H9 (cell line): ENCODE results near the gene FLNA. TPM values are rescaled to one million over a fixed set of nuclear protein-coding genes. Genes with fewer than 3 reads are reported as not detected.
A peak's percentile ranks its signal among the peaks of the same experiment; 100 is the strongest.

Experiments
- DNase-seq: peaks from one replicate; pipeline ENCODE4 v3.0.0-alpha.2; 2017
- H2AFZ ChIP-seq: one replicate; pipeline ENCODE4 v1.6.1; 2013; ENCODE audit warnings: mild to moderate bottlenecking, low read length, control low read depth, moderate library complexity
- H2AK5ac ChIP-seq: 2 replicates; pipeline ENCODE4 v1.6.1; 2013; ENCODE audit warnings: low read length, control low read depth, mixed read lengths; ENCODE audit not compliant: insufficient read length
- H2BK120ac ChIP-seq: one replicate; pipeline ENCODE4 v1.6.1; 2013; ENCODE audit warnings: low read depth, mild to moderate bottlenecking, low read length, control low read depth, inconsistent platforms; ENCODE audit not compliant: poor library complexity, severe bottlenecking
- H2BK12ac ChIP-seq: 2 replicates; pipeline ENCODE4 v1.6.1; 2013; ENCODE audit warnings: low read length, control low read depth, mixed read lengths, low read depth; ENCODE audit not compliant: insufficient read length
- H2BK15ac ChIP-seq: 2 replicates; pipeline ENCODE4 v1.6.1; 2013; ENCODE audit warnings: low read depth, low read length, control low read depth
- H2BK20ac ChIP-seq: one replicate; pipeline ENCODE4 v1.6.1; 2013; ENCODE audit warnings: low read depth, mild to moderate bottlenecking, low read length, control low read depth, inconsistent platforms; ENCODE audit not compliant: poor library complexity, severe bottlenecking
- H2BK5ac ChIP-seq: 2 replicates; pipeline ENCODE4 v1.6.1; 2013; ENCODE audit warnings: low read length, control low read depth, mixed read lengths; ENCODE audit not compliant: insufficient read length
- H3K14ac ChIP-seq: 2 replicates; pipeline ENCODE4 v1.6.1; 2013; ENCODE audit warnings: low read length, control low read depth; ENCODE audit not compliant: insufficient read depth
- H3K18ac ChIP-seq: 2 replicates; pipeline ENCODE4 v1.6.1; 2013; ENCODE audit warnings: low read depth, mild to moderate bottlenecking, mixed read lengths, low read length, control low read depth; ENCODE audit not compliant: insufficient read length
- H3K23ac ChIP-seq: 2 replicates; pipeline ENCODE4 v1.6.1; 2013; ENCODE audit warnings: low read length, control low read depth, mixed read lengths, low read depth; ENCODE audit not compliant: insufficient read length
- H3K23me2 ChIP-seq: 2 replicates; pipeline ENCODE4 v1.6.1; 2013; ENCODE audit warnings: low read depth, mild to moderate bottlenecking, mixed read lengths, low read length, control low read depth; ENCODE audit not compliant: insufficient read length, poor library complexity, severe bottlenecking
- H3K27ac ChIP-seq: 2 replicates; pipeline ENCODE4 v1.5.1; 2013; ENCODE audit warnings: low read length, control low read depth, mixed read lengths, low read depth; ENCODE audit not compliant: insufficient read length
- H3K27me3 ChIP-seq: 2 replicates; pipeline ENCODE4 v1.6.1; 2013; ENCODE audit warnings: low read length, control low read depth, inconsistent platforms; ENCODE audit not compliant: insufficient read depth
- H3K4ac ChIP-seq: 2 replicates; pipeline ENCODE4 v1.6.1; 2013; ENCODE audit warnings: low read depth, mild to moderate bottlenecking, control low read depth, inconsistent platforms, low read length, moderate library complexity
- H3K4me1 ChIP-seq: 2 replicates; pipeline ENCODE4 v1.6.1; 2013; ENCODE audit warnings: low read length, control low read depth, inconsistent platforms; ENCODE audit not compliant: insufficient read depth
- H3K4me2 ChIP-seq: 2 replicates; pipeline ENCODE4 v1.6.1; 2013; ENCODE audit warnings: low read length, control low read depth, mixed read lengths; ENCODE audit not compliant: insufficient read length, insufficient read depth
- H3K56ac ChIP-seq: 2 replicates; pipeline ENCODE4 v1.6.1; 2013; ENCODE audit warnings: low read depth, mild to moderate bottlenecking, mixed read lengths, low read length, control low read depth; ENCODE audit not compliant: insufficient read length
- H3K79me1 ChIP-seq: 2 replicates; pipeline ENCODE4 v1.6.1; 2013; ENCODE audit warnings: low read depth, mild to moderate bottlenecking, moderate library complexity, low read length, control low read depth, inconsistent platforms; ENCODE audit not compliant: insufficient read depth, poor library complexity, severe bottlenecking
- H3K79me2 ChIP-seq: 2 replicates; pipeline ENCODE4 v1.6.1; 2013; ENCODE audit warnings: low read length, control low read depth, inconsistent platforms; ENCODE audit not compliant: insufficient read depth
- H3K9ac ChIP-seq: 2 replicates; pipeline ENCODE4 v1.6.1; 2013; ENCODE audit warnings: low read length, control low read depth, mixed read lengths; ENCODE audit not compliant: insufficient read length; ENCODE audit errors: extremely low read depth
- H3K9me3 ChIP-seq: one replicate; pipeline ENCODE4 v1.6.1; 2013; ENCODE audit warnings: low read depth, low read length, inconsistent platforms; ENCODE audit not compliant: control insufficient read depth
- H3T11ph ChIP-seq: one replicate; pipeline ENCODE4 v1.6.1; 2013; ENCODE audit warnings: mild to moderate bottlenecking, low read length, control low read depth, inconsistent platforms
- H4K20me1 ChIP-seq: one replicate; pipeline ENCODE4 v1.6.1; 2013; ENCODE audit not compliant: control insufficient read depth, insufficient read length, insufficient read depth
- H4K5ac ChIP-seq: 2 replicates; pipeline ENCODE4 v1.6.1; 2013; ENCODE audit warnings: low read depth, mild to moderate bottlenecking, mixed read lengths, low read length, control low read depth; ENCODE audit not compliant: insufficient read length
- H4K8ac ChIP-seq: replicated peaks from 2 replicates; pipeline ENCODE4 v1.6.1; 2013; ENCODE audit warnings: low read length, control low read depth, mixed read lengths, low read depth; ENCODE audit not compliant: insufficient read length
- H4K91ac ChIP-seq: 2 replicates; pipeline ENCODE4 v1.6.1; 2013; ENCODE audit warnings: low read depth, mild to moderate bottlenecking, moderate library complexity, mixed read lengths, low read length, control low read depth; ENCODE audit not compliant: insufficient read length
- H3K27ac Mint-ChIP-seq, 3 experiments: 2 replicates in 2 of 3; 3 replicates in 1 of 3; pipeline ENCODE4 v1.8.0; 2020 to 2021; ENCODE audit warnings: mixed read lengths in 3 of 3, mild to moderate bottlenecking in 1 of 3, moderate library complexity in 1 of 3
- H3K27me3 Mint-ChIP-seq: 2 replicates; pipeline ENCODE4 v1.8.0; 2021; ENCODE audit warnings: low read depth, mild to moderate bottlenecking, moderate library complexity, mixed read lengths
- H3K36me3 Mint-ChIP-seq, 3 experiments: 2 replicates in 2 of 3; 3 replicates in 1 of 3; pipeline ENCODE4 v1.8.0; 2020 to 2021; ENCODE audit warnings: low read depth in 3 of 3, mixed read lengths in 3 of 3; ENCODE audit not compliant: insufficient read depth in 1 of 3
- H3K4me1 Mint-ChIP-seq, 2 experiments: 2 replicates each; pipeline ENCODE4 v1.8.0; 2020; ENCODE audit warnings: mixed read lengths in 2 of 2
- H3K4me3 Mint-ChIP-seq, 2 experiments: 2 replicates in 1 of 2; 3 replicates in 1 of 2; pipeline ENCODE4 v1.8.0; 2020 to 2021; ENCODE audit warnings: mild to moderate bottlenecking in 2 of 2, mixed read lengths in 2 of 2, moderate library complexity in 1 of 2
- H3K9me3 Mint-ChIP-seq, 2 experiments: 2 replicates in 1 of 2; 3 replicates in 1 of 2; pipeline ENCODE4 v1.8.0; 2020; ENCODE audit warnings: mild to moderate bottlenecking in 2 of 2, mixed read lengths in 2 of 2, moderate library complexity in 1 of 2
- CTCF ChIP-seq: fragments of 200-600 bp; sonication (generic); conservative IDR thresholded peaks from 3 replicates; pipeline ENCODE4 v1.8.0; 2021; ENCODE audit warnings: antibody characterized with exemption, mild to moderate bottlenecking
- WGBS: extraction: QIAGEN DNeasy Blood & Tissue Kit; methylation state at CpG from one replicate; pipeline ENCODE4 v1.1.7; 2013; ENCODE audit warnings: missing lambda C conversion rate, low lambda C conversion rate, mixed read lengths; ENCODE audit not compliant: insufficient read length; ENCODE audit errors: extremely low coverage; 5-methylcytosine and 5-hydroxymethylcytosine counted together
- total RNA-seq: library from RNA; stranded (reverse); gene quantifications from 2 replicates; pipeline ENCODE4 v1.2.1, GENCODE V29; 2021

Gene FLNA
- total RNA-seq, 1 experiment from 2014 or later: 957 TPM

GRCh38 chrX:154378059-154378798, 3.8 kb upstream of the FLNA start:
- H3K79me1 ChIP-seq: no peaks in the 10 kb centered on the region
- peak; percentile 46 for DNase-seq
- H3K4me1 Mint-ChIP-seq: peaks cover 9 to 37% of the 10 kb centered on the region in 2 experiments

More at GRCh38 chrX:154378059-154378798, 3.8 kb upstream of the FLNA start:
- H3K27me3 ChIP-seq: no peaks in the 10 kb centered on the region
- H3K4ac ChIP-seq: no peak overlapping the region
- peaks cover 9% of the 10 kb centered on the region for H3K23me2 ChIP-seq
- no peak overlapping the region for H2AK5ac ChIP-seq
- no peak overlapping the region for H4K91ac ChIP-seq
- Mint-ChIP-seq H3K9me3 (peaks cover 48 to 54% of the 10 kb centered on the region in 2 experiments), H3K27me3 (no peaks in the 10 kb centered on the region), H3K27ac (peak overlapping the region in 1 of 3 experiments; percentile 68; a peak in 1 of 7 replicates), H3K36me3 (peaks cover 15 to 25% (median 24%) of the 10 kb centered on the region in 3 experiments), H3K4me3 (peak overlapping the region; percentile 52 to 89)
- no peak overlapping the region for H4K5ac ChIP-seq
- TF ChIP-seq CTCF: no peak
- no peak overlapping the region for H2BK120ac ChIP-seq
- H2BK12ac ChIP-seq: no peak overlapping the region
- H3K23ac ChIP-seq: no peak overlapping the region
- no peaks in the 10 kb centered on the region for H4K20me1 ChIP-seq
- no peak overlapping the region for H4K8ac ChIP-seq
- WGBS: no CpG with 5 or more reads among the region's 79 CpGs
- H2BK15ac ChIP-seq: no peak overlapping the region
- no peak overlapping the region for H2BK5ac ChIP-seq
- H3K4me1 ChIP-seq: no peaks in the 10 kb centered on the region; the same call in 1 of the 2 replicates
- H3K18ac ChIP-seq: peak overlapping the region; percentile 88
- peaks cover 5% of the 10 kb centered on the region for H3K9me3 ChIP-seq
- H3K56ac ChIP-seq: no peak overlapping the region
- no peaks in the 10 kb centered on the region; the same call in 1 of the 2 replicates for H3K79me2 ChIP-seq
- peak overlapping the region; percentile 78; the same call in 1 of the 2 replicates for H3K14ac ChIP-seq
- no peak overlapping the region for H3T11ph ChIP-seq
- no peak overlapping the region for H2AFZ ChIP-seq
- H2BK20ac ChIP-seq: no peak overlapping the region
- H3K4me2 ChIP-seq: peak overlapping the region; percentile 29
- H3K9ac ChIP-seq: peak overlapping the region; percentile 40
- H3K27ac ChIP-seq: no peak overlapping the region
